ENCODE data around the gene PCED1B. TPM values are rescaled to one million over a fixed set of nuclear protein-coding genes. Genes with fewer than 3 reads are reported as not detected.

The PCED1B gene
- total and polyA plus RNA-seq, 2 experiments from 2014 or later = 5.1 to 6.6 TPM

DNA sequence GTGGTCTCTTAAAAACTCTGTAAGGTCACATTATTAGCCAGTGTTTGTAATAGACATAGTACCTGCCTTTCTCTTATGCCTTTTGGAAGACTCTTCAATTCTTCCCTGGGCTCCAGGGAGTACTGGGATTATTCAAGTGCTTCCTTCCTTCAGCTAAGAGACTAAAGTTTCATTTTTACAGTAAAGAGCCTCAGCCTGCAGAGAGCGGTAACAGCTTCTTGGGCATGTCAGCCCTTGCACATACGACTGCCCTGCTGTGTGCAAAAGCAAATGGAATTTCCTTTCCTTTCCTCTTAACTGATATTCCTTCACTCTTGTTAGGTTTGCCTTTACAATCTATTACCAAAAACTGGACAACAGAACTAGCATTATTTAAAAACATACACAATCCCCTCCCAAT, 33.3 kb downstream of the PCED1B start (continued):
- TF ChIP-seq, protein P1, sequence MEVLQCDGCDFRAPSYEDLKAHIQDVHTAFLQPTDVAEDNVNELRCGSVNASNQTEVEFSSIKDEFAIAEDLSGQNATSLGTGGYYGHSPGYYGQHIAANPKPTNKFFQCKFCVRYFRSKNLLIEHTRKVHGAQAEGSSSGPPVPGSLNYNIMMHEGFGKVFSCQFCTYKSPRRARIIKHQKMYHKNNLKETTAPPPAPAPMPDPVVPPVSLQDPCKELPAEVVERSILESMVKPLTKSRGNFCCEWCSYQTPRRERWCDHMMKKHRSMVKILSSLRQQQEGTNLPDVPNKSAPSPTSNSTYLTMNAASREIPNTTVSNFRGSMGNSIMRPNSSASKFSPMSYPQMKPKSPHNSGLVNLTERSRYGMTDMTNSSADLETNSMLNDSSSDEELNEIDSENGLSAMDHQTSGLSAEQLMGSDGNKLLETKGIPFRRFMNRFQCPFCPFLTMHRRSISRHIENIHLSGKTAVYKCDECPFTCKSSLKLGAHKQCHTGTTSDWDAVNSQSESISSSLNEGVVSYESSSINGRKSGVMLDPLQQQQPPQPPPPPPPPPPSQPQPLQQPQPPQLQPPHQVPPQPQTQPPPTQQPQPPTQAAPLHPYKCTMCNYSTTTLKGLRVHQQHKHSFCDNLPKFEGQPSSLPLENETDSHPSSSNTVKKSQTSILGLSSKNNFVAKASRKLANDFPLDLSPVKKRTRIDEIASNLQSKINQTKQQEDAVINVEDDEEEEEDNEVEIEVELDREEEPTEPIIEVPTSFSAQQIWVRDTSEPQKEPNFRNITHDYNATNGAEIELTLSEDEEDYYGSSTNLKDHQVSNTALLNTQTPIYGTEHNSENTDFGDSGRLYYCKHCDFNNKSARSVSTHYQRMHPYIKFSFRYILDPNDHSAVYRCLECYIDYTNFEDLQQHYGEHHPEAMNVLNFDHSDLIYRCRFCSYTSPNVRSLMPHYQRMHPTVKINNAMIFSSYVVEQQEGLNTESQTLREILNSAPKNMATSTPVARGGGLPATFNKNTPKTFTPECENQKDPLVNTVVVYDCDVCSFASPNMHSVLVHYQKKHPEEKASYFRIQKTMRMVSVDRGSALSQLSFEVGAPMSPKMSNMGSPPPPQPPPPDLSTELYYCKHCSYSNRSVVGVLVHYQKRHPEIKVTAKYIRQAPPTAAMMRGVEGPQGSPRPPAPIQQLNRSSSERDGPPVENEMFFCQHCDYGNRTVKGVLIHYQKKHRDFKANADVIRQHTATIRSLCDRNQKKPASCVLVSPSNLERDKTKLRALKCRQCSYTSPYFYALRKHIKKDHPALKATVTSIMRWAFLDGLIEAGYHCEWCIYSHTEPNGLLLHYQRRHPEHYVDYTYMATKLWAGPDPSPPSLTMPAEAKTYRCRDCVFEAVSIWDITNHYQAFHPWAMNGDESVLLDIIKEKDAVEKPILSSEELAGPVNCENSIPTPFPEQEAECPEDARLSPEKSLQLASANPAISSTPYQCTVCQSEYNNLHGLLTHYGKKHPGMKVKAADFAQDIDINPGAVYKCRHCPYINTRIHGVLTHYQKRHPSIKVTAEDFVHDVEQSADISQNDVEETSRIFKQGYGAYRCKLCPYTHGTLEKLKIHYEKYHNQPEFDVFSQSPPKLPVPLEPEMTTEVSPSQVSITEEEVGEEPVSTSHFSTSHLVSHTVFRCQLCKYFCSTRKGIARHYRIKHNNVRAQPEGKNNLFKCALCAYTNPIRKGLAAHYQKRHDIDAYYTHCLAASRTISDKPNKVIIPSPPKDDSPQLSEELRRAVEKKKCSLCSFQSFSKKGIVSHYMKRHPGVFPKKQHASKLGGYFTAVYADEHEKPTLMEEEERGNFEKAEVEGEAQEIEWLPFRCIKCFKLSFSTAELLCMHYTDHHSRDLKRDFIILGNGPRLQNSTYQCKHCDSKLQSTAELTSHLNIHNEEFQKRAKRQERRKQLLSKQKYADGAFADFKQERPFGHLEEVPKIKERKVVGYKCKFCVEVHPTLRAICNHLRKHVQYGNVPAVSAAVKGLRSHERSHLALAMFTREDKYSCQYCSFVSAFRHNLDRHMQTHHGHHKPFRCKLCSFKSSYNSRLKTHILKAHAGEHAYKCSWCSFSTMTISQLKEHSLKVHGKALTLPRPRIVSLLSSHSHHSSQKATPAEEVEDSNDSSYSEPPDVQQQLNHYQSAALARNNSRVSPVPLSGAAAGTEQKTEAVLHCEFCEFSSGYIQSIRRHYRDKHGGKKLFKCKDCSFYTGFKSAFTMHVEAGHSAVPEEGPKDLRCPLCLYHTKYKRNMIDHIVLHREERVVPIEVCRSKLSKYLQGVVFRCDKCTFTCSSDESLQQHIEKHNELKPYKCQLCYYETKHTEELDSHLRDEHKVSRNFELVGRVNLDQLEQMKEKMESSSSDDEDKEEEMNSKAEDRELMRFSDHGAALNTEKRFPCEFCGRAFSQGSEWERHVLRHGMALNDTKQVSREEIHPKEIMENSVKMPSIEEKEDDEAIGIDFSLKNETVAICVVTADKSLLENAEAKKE (CRISPR knock-in tag; IDR thresholded peaks at IDR 0.05) = no peak
- TF ChIP-seq JUNB (IDR thresholded peaks at IDR 0.05; ENCODE audit: unreplicated experiment) = no peak
- TF ChIP-seq, protein P2, sequence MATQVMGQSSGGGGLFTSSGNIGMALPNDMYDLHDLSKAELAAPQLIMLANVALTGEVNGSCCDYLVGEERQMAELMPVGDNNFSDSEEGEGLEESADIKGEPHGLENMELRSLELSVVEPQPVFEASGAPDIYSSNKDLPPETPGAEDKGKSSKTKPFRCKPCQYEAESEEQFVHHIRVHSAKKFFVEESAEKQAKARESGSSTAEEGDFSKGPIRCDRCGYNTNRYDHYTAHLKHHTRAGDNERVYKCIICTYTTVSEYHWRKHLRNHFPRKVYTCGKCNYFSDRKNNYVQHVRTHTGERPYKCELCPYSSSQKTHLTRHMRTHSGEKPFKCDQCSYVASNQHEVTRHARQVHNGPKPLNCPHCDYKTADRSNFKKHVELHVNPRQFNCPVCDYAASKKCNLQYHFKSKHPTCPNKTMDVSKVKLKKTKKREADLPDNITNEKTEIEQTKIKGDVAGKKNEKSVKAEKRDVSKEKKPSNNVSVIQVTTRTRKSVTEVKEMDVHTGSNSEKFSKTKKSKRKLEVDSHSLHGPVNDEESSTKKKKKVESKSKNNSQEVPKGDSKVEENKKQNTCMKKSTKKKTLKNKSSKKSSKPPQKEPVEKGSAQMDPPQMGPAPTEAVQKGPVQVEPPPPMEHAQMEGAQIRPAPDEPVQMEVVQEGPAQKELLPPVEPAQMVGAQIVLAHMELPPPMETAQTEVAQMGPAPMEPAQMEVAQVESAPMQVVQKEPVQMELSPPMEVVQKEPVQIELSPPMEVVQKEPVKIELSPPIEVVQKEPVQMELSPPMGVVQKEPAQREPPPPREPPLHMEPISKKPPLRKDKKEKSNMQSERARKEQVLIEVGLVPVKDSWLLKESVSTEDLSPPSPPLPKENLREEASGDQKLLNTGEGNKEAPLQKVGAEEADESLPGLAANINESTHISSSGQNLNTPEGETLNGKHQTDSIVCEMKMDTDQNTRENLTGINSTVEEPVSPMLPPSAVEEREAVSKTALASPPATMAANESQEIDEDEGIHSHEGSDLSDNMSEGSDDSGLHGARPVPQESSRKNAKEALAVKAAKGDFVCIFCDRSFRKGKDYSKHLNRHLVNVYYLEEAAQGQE (IDR thresholded peaks at IDR 0.05; ENCODE audit: unreplicated experiment) = no peak
- TF ChIP-seq, protein P3, sequence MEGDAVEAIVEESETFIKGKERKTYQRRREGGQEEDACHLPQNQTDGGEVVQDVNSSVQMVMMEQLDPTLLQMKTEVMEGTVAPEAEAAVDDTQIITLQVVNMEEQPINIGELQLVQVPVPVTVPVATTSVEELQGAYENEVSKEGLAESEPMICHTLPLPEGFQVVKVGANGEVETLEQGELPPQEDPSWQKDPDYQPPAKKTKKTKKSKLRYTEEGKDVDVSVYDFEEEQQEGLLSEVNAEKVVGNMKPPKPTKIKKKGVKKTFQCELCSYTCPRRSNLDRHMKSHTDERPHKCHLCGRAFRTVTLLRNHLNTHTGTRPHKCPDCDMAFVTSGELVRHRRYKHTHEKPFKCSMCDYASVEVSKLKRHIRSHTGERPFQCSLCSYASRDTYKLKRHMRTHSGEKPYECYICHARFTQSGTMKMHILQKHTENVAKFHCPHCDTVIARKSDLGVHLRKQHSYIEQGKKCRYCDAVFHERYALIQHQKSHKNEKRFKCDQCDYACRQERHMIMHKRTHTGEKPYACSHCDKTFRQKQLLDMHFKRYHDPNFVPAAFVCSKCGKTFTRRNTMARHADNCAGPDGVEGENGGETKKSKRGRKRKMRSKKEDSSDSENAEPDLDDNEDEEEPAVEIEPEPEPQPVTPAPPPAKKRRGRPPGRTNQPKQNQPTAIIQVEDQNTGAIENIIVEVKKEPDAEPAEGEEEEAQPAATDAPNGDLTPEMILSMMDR (conservative IDR thresholded peaks at IDR 0.05; ENCODE audit: low read depth in 2 of 2) = no peak

Measured in GM23338 (cell line).